H9 (cell line): ENCODE data around the gene LIMA1. TPM values are rescaled to one million over a fixed set of nuclear protein-coding genes. Genes with fewer than 3 reads are reported as not detected.

Experiments
- DNase-seq: peaks from one replicate; pipeline ENCODE4 v3.0.0-alpha.2; 2017
- H2AFZ ChIP-seq: one replicate; pipeline ENCODE4 v1.6.1; 2013; ENCODE audit warnings: mild to moderate bottlenecking, low read length, control low read depth, moderate library complexity
- H2AK5ac ChIP-seq: 2 replicates; pipeline ENCODE4 v1.6.1; 2013; ENCODE audit warnings: low read length, control low read depth, mixed read lengths; ENCODE audit not compliant: insufficient read length
- H2BK120ac ChIP-seq: one replicate; pipeline ENCODE4 v1.6.1; 2013; ENCODE audit warnings: low read depth, mild to moderate bottlenecking, low read length, control low read depth, inconsistent platforms; ENCODE audit not compliant: poor library complexity, severe bottlenecking
- H2BK12ac ChIP-seq: 2 replicates; pipeline ENCODE4 v1.6.1; 2013; ENCODE audit warnings: low read length, control low read depth, mixed read lengths, low read depth; ENCODE audit not compliant: insufficient read length
- H2BK15ac ChIP-seq: 2 replicates; pipeline ENCODE4 v1.6.1; 2013; ENCODE audit warnings: low read depth, low read length, control low read depth
- H2BK20ac ChIP-seq: one replicate; pipeline ENCODE4 v1.6.1; 2013; ENCODE audit warnings: low read depth, mild to moderate bottlenecking, low read length, control low read depth, inconsistent platforms; ENCODE audit not compliant: poor library complexity, severe bottlenecking
- H2BK5ac ChIP-seq: 2 replicates; pipeline ENCODE4 v1.6.1; 2013; ENCODE audit warnings: low read length, control low read depth, mixed read lengths; ENCODE audit not compliant: insufficient read length
- H3K14ac ChIP-seq: 2 replicates; pipeline ENCODE4 v1.6.1; 2013; ENCODE audit warnings: low read length, control low read depth; ENCODE audit not compliant: insufficient read depth
- H3K18ac ChIP-seq: 2 replicates; pipeline ENCODE4 v1.6.1; 2013; ENCODE audit warnings: low read depth, mild to moderate bottlenecking, mixed read lengths, low read length, control low read depth; ENCODE audit not compliant: insufficient read length
- H3K23ac ChIP-seq: 2 replicates; pipeline ENCODE4 v1.6.1; 2013; ENCODE audit warnings: low read length, control low read depth, mixed read lengths, low read depth; ENCODE audit not compliant: insufficient read length
- H3K23me2 ChIP-seq: 2 replicates; pipeline ENCODE4 v1.6.1; 2013; ENCODE audit warnings: low read depth, mild to moderate bottlenecking, mixed read lengths, low read length, control low read depth; ENCODE audit not compliant: insufficient read length, poor library complexity, severe bottlenecking
- H3K27ac ChIP-seq: 2 replicates; pipeline ENCODE4 v1.5.1; 2013; ENCODE audit warnings: low read length, control low read depth, mixed read lengths, low read depth; ENCODE audit not compliant: insufficient read length
- H3K27me3 ChIP-seq: 2 replicates; pipeline ENCODE4 v1.6.1; 2013; ENCODE audit warnings: low read length, control low read depth, inconsistent platforms; ENCODE audit not compliant: insufficient read depth
- H3K4ac ChIP-seq: 2 replicates; pipeline ENCODE4 v1.6.1; 2013; ENCODE audit warnings: low read depth, mild to moderate bottlenecking, control low read depth, inconsistent platforms, low read length, moderate library complexity
- H3K4me1 ChIP-seq: 2 replicates; pipeline ENCODE4 v1.6.1; 2013; ENCODE audit warnings: low read length, control low read depth, inconsistent platforms; ENCODE audit not compliant: insufficient read depth
- H3K4me2 ChIP-seq: 2 replicates; pipeline ENCODE4 v1.6.1; 2013; ENCODE audit warnings: low read length, control low read depth, mixed read lengths; ENCODE audit not compliant: insufficient read length, insufficient read depth
- H3K56ac ChIP-seq: 2 replicates; pipeline ENCODE4 v1.6.1; 2013; ENCODE audit warnings: low read depth, mild to moderate bottlenecking, mixed read lengths, low read length, control low read depth; ENCODE audit not compliant: insufficient read length
- H3K79me1 ChIP-seq: 2 replicates; pipeline ENCODE4 v1.6.1; 2013; ENCODE audit warnings: low read depth, mild to moderate bottlenecking, moderate library complexity, low read length, control low read depth, inconsistent platforms; ENCODE audit not compliant: insufficient read depth, poor library complexity, severe bottlenecking
- H3K79me2 ChIP-seq: 2 replicates; pipeline ENCODE4 v1.6.1; 2013; ENCODE audit warnings: low read length, control low read depth, inconsistent platforms; ENCODE audit not compliant: insufficient read depth
- H3K9ac ChIP-seq: 2 replicates; pipeline ENCODE4 v1.6.1; 2013; ENCODE audit warnings: low read length, control low read depth, mixed read lengths; ENCODE audit not compliant: insufficient read length; ENCODE audit errors: extremely low read depth
- H3K9me3 ChIP-seq: one replicate; pipeline ENCODE4 v1.6.1; 2013; ENCODE audit warnings: low read depth, low read length, inconsistent platforms; ENCODE audit not compliant: control insufficient read depth
- H3T11ph ChIP-seq: one replicate; pipeline ENCODE4 v1.6.1; 2013; ENCODE audit warnings: mild to moderate bottlenecking, low read length, control low read depth, inconsistent platforms
- H4K20me1 ChIP-seq: one replicate; pipeline ENCODE4 v1.6.1; 2013; ENCODE audit not compliant: control insufficient read depth, insufficient read length, insufficient read depth
- H4K5ac ChIP-seq: 2 replicates; pipeline ENCODE4 v1.6.1; 2013; ENCODE audit warnings: low read depth, mild to moderate bottlenecking, mixed read lengths, low read length, control low read depth; ENCODE audit not compliant: insufficient read length
- H4K8ac ChIP-seq: replicated peaks from 2 replicates; pipeline ENCODE4 v1.6.1; 2013; ENCODE audit warnings: low read length, control low read depth, mixed read lengths, low read depth; ENCODE audit not compliant: insufficient read length
- H4K91ac ChIP-seq: 2 replicates; pipeline ENCODE4 v1.6.1; 2013; ENCODE audit warnings: low read depth, mild to moderate bottlenecking, moderate library complexity, mixed read lengths, low read length, control low read depth; ENCODE audit not compliant: insufficient read length
- H3K27ac Mint-ChIP-seq, 3 experiments: 2 replicates in 2 of 3; 3 replicates in 1 of 3; pipeline ENCODE4 v1.8.0; 2020 to 2021; ENCODE audit warnings: mixed read lengths in 3 of 3, mild to moderate bottlenecking in 1 of 3, moderate library complexity in 1 of 3
- H3K27me3 Mint-ChIP-seq: 2 replicates; pipeline ENCODE4 v1.8.0; 2021; ENCODE audit warnings: low read depth, mild to moderate bottlenecking, moderate library complexity, mixed read lengths
- H3K36me3 Mint-ChIP-seq, 3 experiments: 2 replicates in 2 of 3; 3 replicates in 1 of 3; pipeline ENCODE4 v1.8.0; 2020 to 2021; ENCODE audit warnings: low read depth in 3 of 3, mixed read lengths in 3 of 3; ENCODE audit not compliant: insufficient read depth in 1 of 3
- H3K4me1 Mint-ChIP-seq, 2 experiments: 2 replicates each; pipeline ENCODE4 v1.8.0; 2020; ENCODE audit warnings: mixed read lengths in 2 of 2
- H3K4me3 Mint-ChIP-seq, 2 experiments: 2 replicates in 1 of 2; 3 replicates in 1 of 2; pipeline ENCODE4 v1.8.0; 2020 to 2021; ENCODE audit warnings: mild to moderate bottlenecking in 2 of 2, mixed read lengths in 2 of 2, moderate library complexity in 1 of 2
- H3K9me3 Mint-ChIP-seq, 2 experiments: 2 replicates in 1 of 2; 3 replicates in 1 of 2; pipeline ENCODE4 v1.8.0; 2020; ENCODE audit warnings: mild to moderate bottlenecking in 2 of 2, mixed read lengths in 2 of 2, moderate library complexity in 1 of 2
- CTCF ChIP-seq: fragments of 200-600 bp; sonication (generic); conservative IDR thresholded peaks from 3 replicates; pipeline ENCODE4 v1.8.0; 2021; ENCODE audit warnings: antibody characterized with exemption, mild to moderate bottlenecking
- WGBS: extraction: QIAGEN DNeasy Blood & Tissue Kit; methylation state at CpG from one replicate; pipeline ENCODE4 v1.1.7; 2013; ENCODE audit warnings: missing lambda C conversion rate, low lambda C conversion rate, mixed read lengths; ENCODE audit not compliant: insufficient read length; ENCODE audit errors: extremely low coverage; 5-methylcytosine and 5-hydroxymethylcytosine counted together
- total RNA-seq: library from RNA; stranded (reverse); gene quantifications from 2 replicates; pipeline ENCODE4 v1.2.1, GENCODE V29; 2021

The LIMA1 gene
- total RNA-seq, 1 experiment from 2014 or later: 40.8 TPM

GRCh38 chr12:50315803-50316202, 32.5 kb upstream of the LIMA1 start:
- no peak overlapping the region for H2BK20ac ChIP-seq
- H3K4me2 ChIP-seq: no peak overlapping the region
- no peak overlapping the region for H3K4me3 Mint-ChIP-seq
- no peaks in the 10 kb centered on the region for H3K9me3 Mint-ChIP-seq
- H3K4me1 Mint-ChIP-seq: no peaks in the 10 kb centered on the region
- H4K20me1 ChIP-seq: no peaks in the 10 kb centered on the region
- no peak for DNase-seq
- no peak overlapping the region for H3K18ac ChIP-seq
- H3K14ac ChIP-seq: no peak overlapping the region
- no peak overlapping the region for H2BK15ac ChIP-seq
- H3K27me3 ChIP-seq: no peaks in the 10 kb centered on the region
- H3K27ac ChIP-seq: no peak overlapping the region
- H2AFZ ChIP-seq: no peak overlapping the region
- no peak overlapping the region for H2AK5ac ChIP-seq
- no peak overlapping the region for H3K23ac ChIP-seq
- no peak overlapping the region for H2BK120ac ChIP-seq
- no peak overlapping the region for H3K9ac ChIP-seq
- no peaks in the 10 kb centered on the region for H3K23me2 ChIP-seq
- H3K36me3 Mint-ChIP-seq: no peaks in the 10 kb centered on the region
- no peaks in the 10 kb centered on the region for H3K9me3 ChIP-seq
- no peaks in the 10 kb centered on the region for H3K79me2 ChIP-seq
- H3K27me3 Mint-ChIP-seq: no peaks in the 10 kb centered on the region
- H4K5ac ChIP-seq: no peak overlapping the region
- H2BK5ac ChIP-seq: no peak overlapping the region
- H3T11ph ChIP-seq: no peak overlapping the region
- no CpG with 5 or more reads among the region's 9 CpGs for WGBS
- TF ChIP-seq CTCF: no peak
- no peak overlapping the region for H4K91ac ChIP-seq
- H3K27ac Mint-ChIP-seq: no peak overlapping the region
- H4K8ac ChIP-seq: no peak overlapping the region
- H3K56ac ChIP-seq: no peak overlapping the region
- H3K4me1 ChIP-seq: no peaks in the 10 kb centered on the region
- no peak overlapping the region for H2BK12ac ChIP-seq
- H3K79me1 ChIP-seq: no peaks in the 10 kb centered on the region
- H3K4ac ChIP-seq: no peak overlapping the region
